WTC11 (cell line): Measurements from ENCODE around the gene RRP1B. TPM values are rescaled to one million over a fixed set of nuclear protein-coding genes. Genes with fewer than 3 reads are reported as not detected.

Experiments used
- ATAC-seq: fragments of 200-7000 bp; cut with Tn5 transposase; 2 replicates; pipeline ENCODE4 v1.10.0; 2021; ENCODE audit warnings: mild to moderate bottlenecking, moderate library complexity
- CTCF ChIA-PET: fragments of 300-600 bp; sonication (Branson Sonifier 250); formaldehyde crosslinking; loops from one replicate; lab custom pipeline; 2021; ENCODE audit warnings: antibody characterized with exemption; lab: Charles Lee
- POLR2A ChIA-PET: fragments of 350-600 bp; sonication (Branson Sonifier 250); formaldehyde crosslinking; loops from one replicate; lab custom pipeline; 2021; ENCODE audit warnings: antibody characterized with exemption; lab: Charles Lee
- DNase-seq: peaks from one replicate; pipeline ENCODE4 v3.0.0; 2021; ENCODE audit warnings: low spot score
- H3K27ac Mint-ChIP-seq: 2 replicates; pipeline ENCODE4 v1.8.0; 2021; ENCODE audit warnings: mixed read lengths
- H3K27me3 Mint-ChIP-seq: 2 replicates; pipeline ENCODE4 v1.8.0; 2021; ENCODE audit warnings: low read depth, mild to moderate bottlenecking, moderate library complexity, mixed read lengths
- H3K36me3 Mint-ChIP-seq: 2 replicates; pipeline ENCODE4 v1.8.0; 2021; ENCODE audit warnings: mixed read lengths
- H3K4me1 Mint-ChIP-seq: 2 replicates; pipeline ENCODE4 v1.8.0; 2022; ENCODE audit warnings: mixed read lengths
- H3K4me3 Mint-ChIP-seq: 2 replicates; pipeline ENCODE4 v1.8.0; 2021; ENCODE audit warnings: mild to moderate bottlenecking, moderate library complexity, mixed read lengths
- H3K9me3 Mint-ChIP-seq: 2 replicates; pipeline ENCODE4 v1.8.0; 2021; ENCODE audit warnings: mixed read lengths
- ARID4B ChIP-seq: sonication (generic); formaldehyde crosslinking; IDR thresholded peaks from 2 replicates; pipeline ENCODE4 v1.8.0; 2023; ENCODE audit warnings: missing genetic modification reagents, mild to moderate bottlenecking, borderline replicate concordance
- CREM ChIP-seq: sonication (generic); formaldehyde crosslinking; IDR thresholded peaks from 2 replicates; pipeline ENCODE4 v1.8.1; 2022; ENCODE audit warnings: mild to moderate bottlenecking, missing genetic modification reagents, moderate library complexity
- E2F1 ChIP-seq: sonication (generic); formaldehyde crosslinking; IDR thresholded peaks from 2 replicates; pipeline ENCODE4 v1.8.0; 2022; ENCODE audit warnings: mild to moderate bottlenecking, missing genetic modification reagents
- E2F5 ChIP-seq: sonication (generic); formaldehyde crosslinking; IDR thresholded peaks from 2 replicates; pipeline ENCODE4 v1.8.1; 2022; ENCODE audit warnings: mild to moderate bottlenecking, moderate library complexity, missing genetic modification reagents
- ERG ChIP-seq: fragments of 250-450 bp; sonication (Bioruptor Pico); IDR thresholded peaks from 2 replicates; pipeline ENCODE4 v1.8.0; 2021; ENCODE audit warnings: mild to moderate bottlenecking
- GTF2I ChIP-seq: fragments of 250-450 bp; sonication (Bioruptor Pico); conservative IDR thresholded peaks from 2 replicates; pipeline ENCODE4 v1.4.0; 2021; ENCODE audit warnings: mild to moderate bottlenecking
- HMGXB4 ChIP-seq: sonication (generic); formaldehyde crosslinking; IDR thresholded peaks from 2 replicates; pipeline ENCODE4 v1.8.1; 2023; ENCODE audit warnings: mild to moderate bottlenecking, moderate library complexity, missing genetic modification reagents
- MAX ChIP-seq: sonication (generic); formaldehyde crosslinking; IDR thresholded peaks from 2 replicates; pipeline ENCODE4 v1.8.0; 2022; ENCODE audit warnings: mild to moderate bottlenecking, missing genetic modification reagents
- MXD4 ChIP-seq: fragments of 250-450 bp; sonication (Bioruptor Pico); IDR thresholded peaks from 2 replicates; pipeline ENCODE4 v1.8.0; 2021; ENCODE audit warnings: mild to moderate bottlenecking, moderate library complexity, borderline replicate concordance
- MYBL2 ChIP-seq: sonication (generic); formaldehyde crosslinking; IDR thresholded peaks from 2 replicates; pipeline ENCODE4 v1.8.1; 2023; ENCODE audit warnings: mild to moderate bottlenecking, moderate library complexity, missing genetic modification reagents
- NFATC4 ChIP-seq: fragments of 250-450 bp; sonication (Bioruptor Pico); IDR thresholded peaks from 2 replicates; pipeline ENCODE4 v1.9.0; 2021; ENCODE audit warnings: mild to moderate bottlenecking
- NR1H2 ChIP-seq: sonication (generic); formaldehyde crosslinking; IDR thresholded peaks from 2 replicates; pipeline ENCODE4 v1.9.0; 2021; ENCODE audit warnings: mild to moderate bottlenecking, moderate library complexity, missing genetic modification reagents
- RORB ChIP-seq: fragments of 250-450 bp; sonication (Bioruptor Pico); IDR thresholded peaks from 2 replicates; pipeline ENCODE4 v1.9.0; 2021; ENCODE audit warnings: mild to moderate bottlenecking
- SMAD4 ChIP-seq: sonication (generic); formaldehyde crosslinking; IDR thresholded peaks from 2 replicates; pipeline ENCODE4 v1.8.0; 2022; ENCODE audit warnings: mild to moderate bottlenecking, missing genetic modification reagents
- ZNF121 ChIP-seq: sonication (generic); formaldehyde crosslinking; IDR thresholded peaks from 2 replicates; pipeline ENCODE4 v1.8.0; 2023; ENCODE audit warnings: missing genetic modification reagents
- ZNF423 ChIP-seq: fragments of 250-450 bp; sonication (Bioruptor Pico); IDR thresholded peaks from 2 replicates; pipeline ENCODE4 v2.1.2; 2022; ENCODE audit warnings: mild to moderate bottlenecking, moderate library complexity
- ZNF425 ChIP-seq: fragments of 250-450 bp; sonication (Bioruptor Pico); conservative IDR thresholded peaks from 2 replicates; pipeline ENCODE4 v1.9.0; 2021; ENCODE audit warnings: mild to moderate bottlenecking
- ZNF512 ChIP-seq: sonication (generic); formaldehyde crosslinking; IDR thresholded peaks from 2 replicates; pipeline ENCODE4 v1.8.1; 2022; ENCODE audit warnings: missing genetic modification reagents, borderline replicate concordance
- total RNA-seq: library from RNA; stranded (reverse); gene quantifications from 3 replicates; pipeline ENCODE4 v1.2.3, GENCODE V29; 2021

RRP1B gene
- total RNA-seq, 1 experiment from 2014 or later = 74.9 TPM

GRCh38 chr21:43634618-43635017 lies 24.7 kb upstream of the RRP1B start:
- no peak for ATAC-seq
- CTCF ChIA-PET = no interaction called here
- no peak for TF ChIP-seq HMGXB4 (CRISPR knock-in tag)
- no peak for TF ChIP-seq NFATC4 (CRISPR knock-in tag)
- TF ChIP-seq NR1H2 = no peak
- no peak for TF ChIP-seq RORB (CRISPR knock-in tag)
- TF ChIP-seq, all 79 proteins: peak for 0
- no peak overlapping the region for H3K27ac Mint-ChIP-seq
- DNase-seq = no peak
- H3K4me1 Mint-ChIP-seq = no peaks in the 10 kb centered on the region
- peaks cover 2% of the 10 kb centered on the region; the same call in 1 of the 2 replicates for H3K36me3 Mint-ChIP-seq
- POLR2A ChIA-PET = no interaction called here
- no peaks in the 10 kb centered on the region; the same call in 1 of the 2 replicates for H3K27me3 Mint-ChIP-seq
- H3K9me3 Mint-ChIP-seq = peaks cover 2% of the 10 kb centered on the region
- no peak overlapping the region for H3K4me3 Mint-ChIP-seq

- H3K27me3 Mint-ChIP-seq = no peaks in the 10 kb centered on the region; the same call in 1 of the 2 replicates
- no peak for DNase-seq
- H3K4me1 Mint-ChIP-seq = no peaks in the 10 kb centered on the region
- ChIA-PET CTCF (no interaction called here), POLR2A (no interaction called here)
- H3K36me3 Mint-ChIP-seq = no peaks in the 10 kb centered on the region
- H3K9me3 Mint-ChIP-seq = no peaks in the 10 kb centered on the region
- ATAC-seq = no peak
- no peak overlapping the region for H3K27ac Mint-ChIP-seq
- no peak overlapping the region for H3K4me3 Mint-ChIP-seq
- TF ChIP-seq GTF2I (CRISPR knock-in tag) = no peak
- no peak for TF ChIP-seq MYBL2
- TF ChIP-seq ZNF121 (CRISPR knock-in tag) = no peak
- TF ChIP-seq ZNF512 (CRISPR knock-in tag) = no peak
- no peak for TF ChIP-seq NR1H2
- TF ChIP-seq MAX (CRISPR knock-in tag) = no peak
- no peak for TF ChIP-seq ZNF423 (CRISPR knock-in tag)
Measured at GRCh38 chr21:43635436-43635835, 23.9 kb upstream of the RRP1B start.

GRCh38 chr21:43637530-43638158 lies 21.7 kb upstream of the RRP1B start:
- Mint-ChIP-seq H3K9me3 (no peaks in the 10 kb centered on the region), H3K36me3 (no peaks in the 10 kb centered on the region), H3K27ac (no peak overlapping the region; the same call in 1 of the 2 replicates), H3K4me1 (no peaks in the 10 kb centered on the region), H3K4me3 (no peak overlapping the region), H3K27me3 (no peaks in the 10 kb centered on the region; the same call in 1 of the 2 replicates)
- no peak for ATAC-seq
- ChIA-PET CTCF (interaction anchor here (0.6 kb wide), 1 partner anchor 39 kb away, joined by 3 read pairs; no protein-coding TSS in a partner anchor), POLR2A (no interaction called here)
- DNase-seq = no peak
- TF ChIP-seq ERG (CRISPR knock-in tag) (no peak), E2F5 (CRISPR knock-in tag) (no peak), NFATC4 (CRISPR knock-in tag) (no peak), CREM (CRISPR knock-in tag) (no peak), ARID4B (CRISPR knock-in tag) (no peak), MXD4 (CRISPR knock-in tag) (no peak), E2F1 (CRISPR knock-in tag) (no peak), SMAD4 (no peak), ZNF425 (CRISPR knock-in tag) (no peak)
